H1 (cell line): ENCODE measurements around the gene GCLC. TPM values are rescaled to one million over a fixed set of nuclear protein-coding genes. Genes with fewer than 3 reads are reported as not detected.

ENCODE experiments used
- CTCF ChIA-PET: fragments of 300-600 bp; sonication (Branson Sonifier 250); formaldehyde crosslinking; loops from one replicate; lab custom pipeline; 2021; ENCODE audit not compliant: partially characterized antibody; lab: Charles Lee
- POLR2A ChIA-PET: fragments of 300-600 bp; sonication (Branson Sonifier 250); formaldehyde crosslinking; loops from one replicate; lab custom pipeline; 2021; ENCODE audit warnings: inconsistent platforms; ENCODE audit not compliant: partially characterized antibody; lab: Charles Lee
- DNase-seq, 2 experiments: peaks; one replicate each; pipeline versions ENCODE4 v3.0.0 to v3.0.0-alpha.2; 2010 to 2022; ENCODE audit warnings: low spot score in 2 of 2, low read depth in 1 of 2, mixed read lengths in 1 of 2
- FAIRE-seq: peaks from 2 replicates; lab custom pipeline; 2011; peaks lifted over from hg19 to GRCh38; lab: Jason Lieb, UNC
- H2AFZ ChIP-seq: 2 replicates; pipeline ENCODE4 v1.8.1; 2012; ENCODE audit warnings: low read length, inconsistent platforms
- H2AK5ac ChIP-seq: 2 replicates; pipeline ENCODE4 v1.6.1; 2013; ENCODE audit warnings: low read depth, low read length
- H2BK120ac ChIP-seq: replicated peaks from 2 replicates; pipeline ENCODE3; 2013; ENCODE audit warnings: low read depth, low read length, inconsistent platforms
- H2BK12ac ChIP-seq: 2 replicates; pipeline ENCODE4 v1.6.1; 2013; ENCODE audit warnings: low read depth, low read length
- H2BK15ac ChIP-seq: 2 replicates; pipeline ENCODE4 v1.6.1; 2013; ENCODE audit warnings: low read length
- H2BK20ac ChIP-seq: 2 replicates; pipeline ENCODE4 v1.6.1; 2013; ENCODE audit warnings: low read length
- H2BK5ac ChIP-seq: 2 replicates; pipeline ENCODE4 v1.6.1; 2013; ENCODE audit warnings: low read depth, low read length
- H3K14ac ChIP-seq: 2 replicates; pipeline ENCODE4 v1.6.1; 2013; ENCODE audit warnings: inconsistent platforms; ENCODE audit not compliant: insufficient read length
- H3K18ac ChIP-seq: 2 replicates; pipeline ENCODE4 v1.6.1; 2013; ENCODE audit warnings: low read length; ENCODE audit errors: extremely low read depth
- H3K23ac ChIP-seq: 2 replicates; pipeline ENCODE4 v1.6.1; 2013; ENCODE audit warnings: inconsistent platforms; ENCODE audit not compliant: insufficient read length
- H3K23me2 ChIP-seq: 2 replicates; pipeline ENCODE4 v1.6.1; 2013; ENCODE audit warnings: low read depth, low read length
- H3K27ac ChIP-seq: 2 replicates; pipeline ENCODE4 v1.6.1; 2011; ENCODE audit warnings: low read depth, low read length, inconsistent platforms
- H3K27me3 ChIP-seq, 4 experiments: replicated peaks in 1 of 4; 1 replicate in 1 of 4; 2 replicates in 3 of 4; pipeline versions ENCODE4 v1.6.1 to v1.8.1; 2011 to 2013; ENCODE audit warnings: low read length in 3 of 4, mild to moderate bottlenecking in 3 of 4, inconsistent platforms in 2 of 4, mixed read lengths in 2 of 4, moderate library complexity in 1 of 4; ENCODE audit not compliant: control insufficient read depth in 3 of 4, insufficient read depth in 3 of 4; ENCODE audit errors: extremely low read depth in 1 of 4
- H3K36me3 ChIP-seq, 4 experiments: 2 replicates each; pipeline versions ENCODE4 v1.6.1 to v1.8.1; 2011 to 2013; ENCODE audit warnings: mild to moderate bottlenecking in 4 of 4, low read length in 3 of 4, moderate library complexity in 2 of 4, control low read depth in 1 of 4, inconsistent platforms in 1 of 4; ENCODE audit not compliant: insufficient read depth in 4 of 4, control insufficient read depth in 2 of 4
- H3K4ac ChIP-seq: replicated peaks from 2 replicates; pipeline ENCODE3; 2013; ENCODE audit warnings: low read length, low read depth, mixed read lengths, inconsistent platforms; ENCODE audit not compliant: insufficient read length
- H3K4me1 ChIP-seq, 4 experiments: replicated peaks in 1 of 4; 1 replicate in 1 of 4; 2 replicates in 3 of 4; pipeline versions ENCODE4 v1.6.1 to v1.8.1; 2011 to 2013; ENCODE audit warnings: low read length in 3 of 4, inconsistent platforms in 2 of 4, mixed read lengths in 1 of 4; ENCODE audit not compliant: insufficient read depth in 4 of 4, control insufficient read depth in 3 of 4
- H3K4me2 ChIP-seq, 2 experiments: 2 replicates each; pipeline versions ENCODE4 v1.6.1 to v1.8.1; 2011 to 2013; ENCODE audit warnings: low read depth in 2 of 2, low read length in 2 of 2, control low read depth in 1 of 2, inconsistent platforms in 1 of 2, mild to moderate bottlenecking in 1 of 2; ENCODE audit not compliant: insufficient read depth in 1 of 2
- H3K4me3 ChIP-seq, 4 experiments: fragments of 200-600, 300-600 bp in 1 of 4; sonication (generic), shearing (Covaris generic), sonication (Bioruptor Twin) in 1 of 4; 2 replicates each; pipeline versions ENCODE4 v1.5.1 to v1.8.1; 2011 to 2016; ENCODE audit warnings: low read length in 4 of 4, low read depth in 3 of 4, control low read depth in 2 of 4, inconsistent platforms in 2 of 4, mild to moderate bottlenecking in 2 of 4, mixed read lengths in 1 of 4, moderate library complexity in 1 of 4; ENCODE audit not compliant: insufficient read depth in 2 of 4; ENCODE audit errors: extremely low read depth in 1 of 4
- H3K56ac ChIP-seq: replicated peaks from 2 replicates; pipeline ENCODE3; 2013; ENCODE audit warnings: low read depth, mild to moderate bottlenecking, mixed read lengths, low read length, inconsistent platforms; ENCODE audit not compliant: insufficient read length
- H3K79me1 ChIP-seq: 2 replicates; pipeline ENCODE4 v1.6.1; 2013; ENCODE audit warnings: low read depth, low read length, control low read depth
- H3K79me2 ChIP-seq, 2 experiments: 2 replicates each; pipeline versions ENCODE4 v1.6.1 to v1.8.1; 2012 to 2013; ENCODE audit warnings: low read length in 2 of 2, mild to moderate bottlenecking in 2 of 2, inconsistent platforms in 1 of 2; ENCODE audit not compliant: insufficient read depth in 2 of 2, control insufficient read depth in 1 of 2
- H3K9ac ChIP-seq, 4 experiments: replicated peaks in 1 of 4; 1 replicate in 1 of 4; 2 replicates in 3 of 4; pipeline versions ENCODE4 v1.6.1 to v1.8.1; 2011 to 2013; ENCODE audit warnings: low read depth in 3 of 4, low read length in 3 of 4, control low read depth in 2 of 4, mild to moderate bottlenecking in 2 of 4, moderate library complexity in 2 of 4, inconsistent platforms in 1 of 4; ENCODE audit errors: extremely low read depth in 1 of 4
- H3K9me3 ChIP-seq, 2 experiments: 2 replicates each; pipeline versions ENCODE4 v1.6.1 to v1.8.1; 2012 to 2013; ENCODE audit warnings: mild to moderate bottlenecking in 2 of 2, moderate library complexity in 2 of 2, control low read depth in 1 of 2, inconsistent platforms in 1 of 2, low read depth in 1 of 2, low read length in 1 of 2, mixed read lengths in 1 of 2; ENCODE audit not compliant: insufficient read depth in 2 of 2
- H4K20me1 ChIP-seq, 2 experiments: replicated peaks in 1 of 2; 2 replicates each; pipeline versions ENCODE3 to v1.8.1; 2011 to 2013; ENCODE audit warnings: inconsistent platforms in 2 of 2, low read length in 2 of 2, mild to moderate bottlenecking in 1 of 2; ENCODE audit not compliant: insufficient read depth in 2 of 2, control insufficient read depth in 1 of 2
- H4K5ac ChIP-seq: 2 replicates; pipeline ENCODE4 v1.6.1; 2013; ENCODE audit warnings: low read length, low read depth, mixed read lengths, inconsistent platforms; ENCODE audit not compliant: insufficient read length
- H4K8ac ChIP-seq: 2 replicates; pipeline ENCODE4 v1.8.0; 2013; ENCODE audit warnings: mild to moderate bottlenecking, moderate library complexity, low read length, inconsistent platforms; ENCODE audit not compliant: insufficient read depth; ENCODE audit errors: extremely low read depth
- H4K91ac ChIP-seq: replicated peaks from 2 replicates; pipeline ENCODE3; 2013; ENCODE audit warnings: low read length, mixed read lengths, inconsistent platforms; ENCODE audit not compliant: insufficient read length
- BRCA1 ChIP-seq: IDR thresholded peaks from 2 replicates; pipeline ENCODE4 v1.6.1; 2012; ENCODE audit warnings: low read depth, low read length, improper control_type of control experiment
- CTCF ChIP-seq, 3 experiments: IDR thresholded peaks; 1 replicate in 2 of 3; 2 replicates in 1 of 3; pipeline versions ENCODE4 v1.5.1 to v1.6.1; 2011; ENCODE audit warnings: low read length in 3 of 3, mild to moderate bottlenecking in 3 of 3, inconsistent platforms in 2 of 3, low read depth in 1 of 3, moderate library complexity in 1 of 3; ENCODE audit not compliant: insufficient read depth in 1 of 3; ENCODE audit errors: control extremely low read depth in 1 of 3
- JUN ChIP-seq: IDR thresholded peaks from 2 replicates; pipeline ENCODE4 v1.6.1; 2011; ENCODE audit warnings: low read depth, mild to moderate bottlenecking, improper control_type of control experiment, low read length
- PHF8 ChIP-seq: fragments of 200-600 bp; sonication (generic); conservative IDR thresholded peaks from 2 replicates; pipeline ENCODE4 v1.7.1; 2012; ENCODE audit warnings: low read depth, mild to moderate bottlenecking, inconsistent platforms, low read length, moderate library complexity
- ZNF274 ChIP-seq: IDR thresholded peaks from 2 replicates; pipeline ENCODE4 v1.7.0; 2012; ENCODE audit warnings: low read length, borderline replicate concordance; ENCODE audit errors: extremely low read depth
- WGBS, 2 experiments: shearing (Covaris generic) in 1 of 2; methylation state at CpG; one replicate each; pipeline versions ENCODE4 v1.1.6 to v1.1.7; 2013 to 2015; ENCODE audit warnings: low lambda C conversion rate in 2 of 2, mixed read lengths in 2 of 2, inconsistent platforms in 1 of 2, low coverage in 1 of 2, missing lambda C conversion rate in 1 of 2; ENCODE audit not compliant: insufficient replicate concordance in 2 of 2, insufficient coverage in 1 of 2, insufficient read length in 1 of 2; ENCODE audit errors: extremely low coverage in 1 of 2, missing lambda C conversion rate in 1 of 2; 5-methylcytosine and 5-hydroxymethylcytosine counted together
- polyA plus RNA-seq, 7 experiments: library from polyadenylated mRNA; depleted of rRNA in 3 of 7; stranded (reverse) in 5 of 7; unstranded in 2 of 7; fragments of >200 nt in 5 of 7; fragments of 200-250 nt in 2 of 7; gene quantifications; 1 replicate in 5 of 7; 2 replicates in 1 of 7; 4 replicates in 1 of 7; pipeline versions ENCODE4 v1.2.1 to v1.2.3, GENCODE V29; 2011 to 2013; ENCODE audit warnings: missing spikeins in 2 of 7, mixed read lengths in 2 of 7
- total RNA-seq: library from RNA; stranded (reverse); fragmentation: NEBNext Ultra II Directional; extraction: Animal tissue kit (Norgen Biotek cat#: 25700); gene quantifications from 2 replicates; pipeline ENCODE4 v1.2.1, GENCODE V29; 2021
- TF ChIP-seq, protein P1 (sequence below): IDR thresholded peaks from 2 replicates; pipeline ENCODE4 v1.6.1; 2011; ENCODE audit warnings: low read depth, mild to moderate bottlenecking, low read length; ENCODE audit not compliant: insufficient read depth

GCLC gene
- total and polyA plus RNA-seq, 2 of the 8 experiments (the other 6 are each of a cell fraction or from before 2014, with no cell fraction given): 15.8 to 54.0 TPM

- TF ChIP-seq, protein P1, sequence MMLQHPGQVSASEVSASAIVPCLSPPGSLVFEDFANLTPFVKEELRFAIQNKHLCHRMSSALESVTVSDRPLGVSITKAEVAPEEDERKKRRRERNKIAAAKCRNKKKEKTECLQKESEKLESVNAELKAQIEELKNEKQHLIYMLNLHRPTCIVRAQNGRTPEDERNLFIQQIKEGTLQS: no peak
- TF ChIP-seq JUN: no peak
- TF ChIP-seq CTCF (IDR thresholded peaks at IDR 0.05; ENCODE audit: control extremely low read depth in 1 of 3, insufficient read depth in 1 of 3, low read depth in 1 of 3, low read length in 3 of 3): no peak
- TF ChIP-seq BRCA1: no peak
- TF ChIP-seq ZNF274: no peak
- no peak for TF ChIP-seq PHF8
- H2AK5ac ChIP-seq: no peak overlapping the region
- no peak overlapping the region for H3K4ac ChIP-seq
- H2BK20ac ChIP-seq: no peak overlapping the region
- H3K9me3 ChIP-seq: no peaks in the 10 kb centered on the region
- no peak overlapping the region for H3K14ac ChIP-seq
- no peak overlapping the region for H2BK120ac ChIP-seq
- H2BK12ac ChIP-seq: no peak overlapping the region
- H3K79me2 ChIP-seq: no peaks in the 10 kb centered on the region
- no peak overlapping the region for H2BK5ac ChIP-seq
- H3K27me3 ChIP-seq: no peaks in the 10 kb centered on the region
- no peak overlapping the region for H3K4me3 ChIP-seq
- H3K36me3 ChIP-seq: no peaks in the 10 kb centered on the region
- no peak overlapping the region for H3K9ac ChIP-seq
- H3K4me1 ChIP-seq: no peaks in the 10 kb centered on the region
- no peak overlapping the region for H4K5ac ChIP-seq
- H2AFZ ChIP-seq: no peak overlapping the region
- H3K79me1 ChIP-seq: no peaks in the 10 kb centered on the region
- no peak overlapping the region for H2BK15ac ChIP-seq
- no peaks in the 10 kb centered on the region for H4K20me1 ChIP-seq
- no peaks in the 10 kb centered on the region for H3K23me2 ChIP-seq
- H3K18ac ChIP-seq: no peak overlapping the region
- DNase-seq: no peak
- CTCF ChIA-PET: no interaction called here
- no peak overlapping the region for H3K27ac ChIP-seq
- no peak overlapping the region for H4K8ac ChIP-seq
- no peak overlapping the region for H3K56ac ChIP-seq
- POLR2A ChIA-PET: interaction anchor here (0.6 kb wide), 1 partner anchor 227 kb away, joined by 3 read pairs; no protein-coding TSS in a partner anchor
- no peak overlapping the region for H3K4me2 ChIP-seq
- H3K23ac ChIP-seq: no peak overlapping the region
- no peak for FAIRE-seq
- WGBS, 2 experiments: 89% methylated on average over 5 of the region's 5 CpGs; no CpG with 5 or more reads in 1 of the 2 experiments
- no peak overlapping the region for H4K91ac ChIP-seq
These were observed 34.4 kb upstream of the GCLC start for GRCh38 chr6:53579338-53579737.
